OCI-LY1 (cell line): Measurements from ENCODE around the gene SNRNP27.

Experiments used
- H2AFZ ChIP-seq: fragments of 200-600 bp; sonication (generic), shearing (Covaris generic); 2 replicates; pipeline ENCODE4 v1.6.0; 2014; ENCODE audit warnings: antibody characterized with exemption, mild to moderate bottlenecking, low read length
- H3F3A ChIP-seq: fragments of 200-600 bp; sonication (generic), shearing (Covaris generic); 2 replicates; pipeline ENCODE4 v1.6.0; 2014; ENCODE audit warnings: mild to moderate bottlenecking, antibody characterized with exemption, low read length, moderate library complexity; ENCODE audit not compliant: insufficient read depth
- H3K27ac ChIP-seq: fragments of 200-600 bp; sonication (generic); 2 replicates; pipeline ENCODE4 v1.5.1; 2014; ENCODE audit warnings: low read length, mixed run types, mild to moderate bottlenecking, low read depth; ENCODE audit not compliant: poor library complexity, severe bottlenecking
- H3K27me3 ChIP-seq: fragments of 200-600 bp; sonication (generic); 2 replicates; pipeline ENCODE4 v1.6.0; 2014; ENCODE audit warnings: antibody characterized with exemption, mild to moderate bottlenecking, low read length, moderate library complexity; ENCODE audit not compliant: insufficient read depth
- H3K36me3 ChIP-seq: fragments of 200-600 bp; sonication (generic); 2 replicates; pipeline ENCODE4 v1.6.1; 2014; ENCODE audit warnings: mild to moderate bottlenecking, antibody characterized with exemption, low read length, moderate library complexity, mixed read lengths; ENCODE audit not compliant: insufficient read depth
- H3K4me1 ChIP-seq: fragments of 200-600 bp; sonication (generic); 2 replicates; pipeline ENCODE4 v1.5.1; 2014; ENCODE audit warnings: mild to moderate bottlenecking, low read length, moderate library complexity; ENCODE audit not compliant: insufficient read depth, severe bottlenecking
- H3K4me2 ChIP-seq: fragments of 200-600 bp; sonication (generic), shearing (Covaris generic); 2 replicates; pipeline ENCODE4 v1.6.1; 2014; ENCODE audit warnings: low read length
- H3K4me3 ChIP-seq: fragments of 200-600 bp; sonication (generic); 2 replicates; pipeline ENCODE4 v1.5.1; 2014; ENCODE audit warnings: low read length, low read depth, mild to moderate bottlenecking, mixed read lengths; ENCODE audit not compliant: poor library complexity, severe bottlenecking
- H3K79me2 ChIP-seq: fragments of 200-600 bp; shearing (Covaris generic); 2 replicates; pipeline ENCODE4 v1.6.1; 2016; ENCODE audit warnings: mixed run types, low read length, mixed read lengths; ENCODE audit not compliant: insufficient read depth
- H3K9ac ChIP-seq: fragments of 200-600 bp; sonication (generic), shearing (Covaris generic); 2 replicates; pipeline ENCODE4 v1.6.1; 2014; ENCODE audit warnings: mild to moderate bottlenecking, low read length, mixed read lengths
- H3K9me2 ChIP-seq: fragments of 200-600 bp; sonication (generic), shearing (Covaris generic); 2 replicates; pipeline ENCODE4 v1.6.1; 2014; ENCODE audit warnings: low read depth, mild to moderate bottlenecking, low read length, mixed read lengths
- H3K9me3 ChIP-seq: fragments of 200-600 bp; shearing (Covaris generic); 2 replicates; pipeline ENCODE4 v1.6.1; 2014; ENCODE audit warnings: low read length, mixed read lengths
- H4K20me1 ChIP-seq: fragments of 200-600 bp; sonication (generic), shearing (Covaris generic); 2 replicates; pipeline ENCODE4 v1.6.0; 2016; ENCODE audit warnings: mild to moderate bottlenecking, low read length; ENCODE audit not compliant: insufficient read depth
- CTCF ChIP-seq: fragments of 200-600 bp; sonication (generic), shearing (Covaris generic); IDR thresholded peaks from 2 replicates; pipeline ENCODE4 v1.5.1; 2017; ENCODE audit warnings: mild to moderate bottlenecking, antibody characterized with exemption, low read length, moderate library complexity, mixed read lengths
- EZH2 ChIP-seq: fragments of 200-600 bp; sonication (generic), shearing (Covaris generic); IDR thresholded peaks from 2 replicates; pipeline ENCODE4 v1.8.0; 2017; ENCODE audit warnings: borderline replicate concordance, mixed run types, mild to moderate bottlenecking, antibody characterized with exemption, low read length, moderate library complexity, mixed read lengths

The SNRNP27 gene

DNA sequence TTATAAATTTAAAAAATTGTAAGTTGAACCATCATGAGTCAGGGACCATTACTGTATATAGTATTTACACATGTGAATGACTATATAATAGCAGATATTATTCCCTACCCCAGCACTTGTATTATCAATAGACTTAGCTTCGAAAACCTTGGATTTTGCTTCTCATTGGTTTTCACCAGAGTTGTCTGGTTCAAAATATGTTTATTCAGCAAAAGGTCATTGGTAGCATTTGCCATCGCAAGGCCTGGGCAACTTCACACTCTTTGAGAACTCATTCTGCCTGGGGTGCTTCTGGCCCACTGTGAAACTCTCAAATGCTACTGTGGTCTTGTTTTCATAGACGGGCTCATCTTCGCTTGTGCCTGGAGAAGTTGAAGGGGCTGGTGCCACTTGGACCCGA, 41.3 kb downstream of the SNRNP27 start:
- no peaks in the 10 kb centered on the region for H3K4me1 ChIP-seq
- no peak overlapping the region for H2AFZ ChIP-seq
- no peaks in the 10 kb centered on the region for H3F3A ChIP-seq
- no peaks in the 10 kb centered on the region for H3K27me3 ChIP-seq
- no peaks in the 10 kb centered on the region for H3K79me2 ChIP-seq
- no peak overlapping the region for H3K9ac ChIP-seq
- no peak overlapping the region for H3K4me2 ChIP-seq
- H3K27ac ChIP-seq, result no peak overlapping the region
- no peak for TF ChIP-seq CTCF
- no peak for TF ChIP-seq EZH2
- no peak overlapping the region for H3K4me3 ChIP-seq
- H4K20me1 ChIP-seq, result no peaks in the 10 kb centered on the region
- H3K9me2 ChIP-seq, result no peaks in the 10 kb centered on the region
- no peaks in the 10 kb centered on the region for H3K9me3 ChIP-seq
- H3K36me3 ChIP-seq, result peaks cover 63% of the 10 kb centered on the region; the same call in 1 of the 2 replicates

- Histone ChIP-seq H3K9ac (no peak overlapping the region), H3F3A (no peaks in the 10 kb centered on the region), H3K4me3 (no peak overlapping the region), H3K27ac (no peak overlapping the region), H3K36me3 (peaks cover 71% of the 10 kb centered on the region; the same call in 1 of the 2 replicates), H3K9me3 (no peaks in the 10 kb centered on the region), H2AFZ (no peak overlapping the region), H3K9me2 (no peaks in the 10 kb centered on the region), H3K79me2 (no peaks in the 10 kb centered on the region), H3K4me1 (no peaks in the 10 kb centered on the region), H4K20me1 (no peaks in the 10 kb centered on the region), H3K27me3 (no peaks in the 10 kb centered on the region), H3K4me2 (no peak overlapping the region)
- TF ChIP-seq EZH2, result no peak
- no peak for TF ChIP-seq CTCF
Measured at GRCh38 chr2:69936906-69937305, 43.1 kb downstream of the SNRNP27 start.

DNA sequence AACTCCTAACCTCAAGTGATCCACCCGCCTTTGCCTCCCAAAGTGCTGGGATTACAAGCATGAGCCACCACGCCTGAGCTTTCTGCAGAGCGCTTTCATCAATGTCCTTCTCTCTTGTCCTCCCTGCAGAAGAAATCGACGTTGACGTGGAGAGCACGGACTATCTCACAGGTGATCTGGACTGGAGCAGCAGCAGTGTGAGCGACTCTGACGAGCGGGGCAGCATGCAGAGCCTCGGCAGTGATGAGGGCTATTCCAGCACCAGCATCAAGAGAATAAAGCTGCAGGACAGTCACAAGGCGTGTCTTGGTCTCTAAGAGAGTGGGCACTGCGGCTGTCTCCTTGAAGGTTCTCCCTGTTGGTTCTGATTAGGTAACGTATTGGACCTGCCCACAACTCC, 44.2 kb downstream of the SNRNP27 start:
- no peak overlapping the region for H3K4me2 ChIP-seq
- no peak for TF ChIP-seq EZH2
- no peak for TF ChIP-seq CTCF

More for the DNA sequence above, 44.2 kb downstream of the SNRNP27 start:
- no peaks in the 10 kb centered on the region for H3K27me3 ChIP-seq
- H3K36me3 ChIP-seq, result peaks cover 78% of the 10 kb centered on the region; the same call in 1 of the 2 replicates
- H2AFZ ChIP-seq, result no peak overlapping the region
- no peaks in the 10 kb centered on the region for H3F3A ChIP-seq
- H3K4me1 ChIP-seq, result no peaks in the 10 kb centered on the region
- no peaks in the 10 kb centered on the region for H3K9me3 ChIP-seq
- H3K9ac ChIP-seq, result no peak overlapping the region
- H3K9me2 ChIP-seq, result no peaks in the 10 kb centered on the region
- no peaks in the 10 kb centered on the region for H4K20me1 ChIP-seq
- no peaks in the 10 kb centered on the region for H3K79me2 ChIP-seq
- no peak overlapping the region for H3K27ac ChIP-seq
- H3K4me3 ChIP-seq, result no peak overlapping the region
